Effector memory CD4-positive, alpha-beta T cell (primary cell): ENCODE measurements around the gene GRM8.

Experiments
- DNase-seq, 3 donors: peaks; one replicate each; pipeline ENCODE4 v3.0.0-alpha.2; 2020
- H3K27ac ChIP-seq: 2 replicates; pipeline ENCODE4 v1.7.0; 2013; ENCODE audit warnings: mild to moderate bottlenecking, low read length, moderate library complexity; ENCODE audit not compliant: insufficient read depth, poor library complexity, severe bottlenecking
- H3K27me3 ChIP-seq: replicated peaks from 2 replicates; pipeline ENCODE4 v1.7.0; 2013; ENCODE audit warnings: mild to moderate bottlenecking, low read length; ENCODE audit not compliant: insufficient read depth, control insufficient read depth, poor library complexity, severe bottlenecking
- H3K36me3 ChIP-seq: 2 replicates; pipeline ENCODE4 v1.7.0; 2013; ENCODE audit warnings: mild to moderate bottlenecking, low read length, moderate library complexity; ENCODE audit not compliant: control insufficient read depth, insufficient read depth
- H3K4me1 ChIP-seq: 2 replicates; pipeline ENCODE4 v1.7.0; 2013; ENCODE audit warnings: low read length, mild to moderate bottlenecking; ENCODE audit not compliant: control insufficient read depth, insufficient read depth, poor library complexity, severe bottlenecking
- H3K4me3 ChIP-seq: 2 replicates; pipeline ENCODE4 v1.7.0; 2013; ENCODE audit warnings: low read length, low read depth, mild to moderate bottlenecking; ENCODE audit not compliant: insufficient read depth, poor library complexity, severe bottlenecking
- H3K9me3 ChIP-seq: 2 replicates; pipeline ENCODE4 v1.7.0; 2013; ENCODE audit warnings: mild to moderate bottlenecking, low read length, moderate library complexity; ENCODE audit not compliant: control insufficient read depth

GRM8 gene

GRCh38 chr7:126657137-126657536 lies 595.6 kb downstream of the GRM8 start:
- no peaks in the 10 kb centered on the region for H3K4me1 ChIP-seq
- H3K27me3 ChIP-seq, result no peaks in the 10 kb centered on the region
- H3K4me3 ChIP-seq, result no peak overlapping the region
- H3K36me3 ChIP-seq, result no peaks in the 10 kb centered on the region
- H3K27ac ChIP-seq, result no peak overlapping the region
- DNase-seq, result no peak
- H3K9me3 ChIP-seq, result no peaks in the 10 kb centered on the region

- DNase-seq, result no peak
- Histone ChIP-seq H3K27ac (no peak overlapping the region), H3K27me3 (no peaks in the 10 kb centered on the region), H3K4me1 (no peaks in the 10 kb centered on the region), H3K36me3 (no peaks in the 10 kb centered on the region), H3K9me3 (no peaks in the 10 kb centered on the region), H3K4me3 (no peak overlapping the region)
Measured at GRCh38 chr7:126656165-126656564, 596.6 kb downstream of the GRM8 start.

- no peaks in the 10 kb centered on the region for H3K9me3 ChIP-seq
- H3K27ac ChIP-seq, result no peak overlapping the region
- no peaks in the 10 kb centered on the region for H3K36me3 ChIP-seq
- DNase-seq, result no peak
- H3K27me3 ChIP-seq, result no peaks in the 10 kb centered on the region
- H3K4me1 ChIP-seq, result no peaks in the 10 kb centered on the region
- no peak overlapping the region for H3K4me3 ChIP-seq
Measured at GRCh38 chr7:126637538-126637937, 615.2 kb downstream of the GRM8 start.

- H3K36me3 ChIP-seq, result no peaks in the 10 kb centered on the region
Measured at GRCh38 chr7:126635545-126635944, 617.2 kb downstream of the GRM8 start.

GRCh38 chr7:126608339-126608776 lies 644.4 kb downstream of the GRM8 start:
- no peaks in the 10 kb centered on the region for H3K27me3 ChIP-seq
- DNase-seq, result no peak
- no peak overlapping the region for H3K4me3 ChIP-seq
- no peak overlapping the region for H3K27ac ChIP-seq
- no peaks in the 10 kb centered on the region for H3K4me1 ChIP-seq
- no peaks in the 10 kb centered on the region for H3K36me3 ChIP-seq
- H3K9me3 ChIP-seq, result no peaks in the 10 kb centered on the region

More at GRCh38 chr7:126635545-126635944, 617.2 kb downstream of the GRM8 start:
- H3K4me3 ChIP-seq, result no peak overlapping the region
- H3K27me3 ChIP-seq, result no peaks in the 10 kb centered on the region
- no peaks in the 10 kb centered on the region for H3K4me1 ChIP-seq
- no peak overlapping the region for H3K27ac ChIP-seq
- DNase-seq, result no peak
- H3K9me3 ChIP-seq, result no peaks in the 10 kb centered on the region

- Histone ChIP-seq H3K4me1 (no peaks in the 10 kb centered on the region), H3K27me3 (no peaks in the 10 kb centered on the region), H3K36me3 (no peaks in the 10 kb centered on the region), H3K27ac (no peak overlapping the region), H3K9me3 (no peaks in the 10 kb centered on the region), H3K4me3 (no peak overlapping the region)
- DNase-seq, result no peak
Measured at GRCh38 chr7:126606331-126606730, 646.4 kb downstream of the GRM8 start.

- no peaks in the 10 kb centered on the region for H3K36me3 ChIP-seq
- no peak overlapping the region for H3K27ac ChIP-seq
- no peaks in the 10 kb centered on the region for H3K9me3 ChIP-seq
- H3K4me1 ChIP-seq, result no peaks in the 10 kb centered on the region
- H3K27me3 ChIP-seq, result no peaks in the 10 kb centered on the region
- H3K4me3 ChIP-seq, result no peak overlapping the region
- no peak for DNase-seq
Measured at GRCh38 chr7:126605553-126605952, 647.2 kb downstream of the GRM8 start.

GRCh38 chr7:126605056-126605455 lies 647.7 kb downstream of the GRM8 start:
- no peak overlapping the region for H3K4me3 ChIP-seq
- H3K27me3 ChIP-seq, result no peaks in the 10 kb centered on the region
- no peak for DNase-seq
- no peaks in the 10 kb centered on the region for H3K9me3 ChIP-seq
- H3K27ac ChIP-seq, result no peak overlapping the region
- no peaks in the 10 kb centered on the region for H3K4me1 ChIP-seq
- H3K36me3 ChIP-seq, result no peaks in the 10 kb centered on the region

- Histone ChIP-seq H3K9me3 (no peaks in the 10 kb centered on the region), H3K36me3 (no peaks in the 10 kb centered on the region), H3K4me1 (no peaks in the 10 kb centered on the region), H3K4me3 (no peak overlapping the region), H3K27me3 (no peaks in the 10 kb centered on the region), H3K27ac (no peak overlapping the region)
- DNase-seq, result no peak
Measured at GRCh38 chr7:126589068-126589684, 663.6 kb downstream of the GRM8 start.

GRCh38 chr7:126578338-126578737 lies 674.4 kb downstream of the GRM8 start:
- H3K27ac ChIP-seq, result no peak overlapping the region
- H3K36me3 ChIP-seq, result no peaks in the 10 kb centered on the region
- no peaks in the 10 kb centered on the region for H3K27me3 ChIP-seq
- DNase-seq, result no peak
- H3K4me1 ChIP-seq, result no peaks in the 10 kb centered on the region
- H3K9me3 ChIP-seq, result no peaks in the 10 kb centered on the region
- H3K4me3 ChIP-seq, result no peak overlapping the region
